ENCODE results near the gene SLCO1A2. TPM values are rescaled to one million over a fixed set of nuclear protein-coding genes. Genes with fewer than 3 reads are reported as not detected.

Gene SLCO1A2
- total and polyA plus RNA-seq, 2 of the 13 experiments (the other 11 are each of a cell fraction or from before 2014, with no cell fraction given) = not detected

- no peak overlapping the region for H3K4me2 ChIP-seq (ENCODE audit: low read depth, low read length)
- H3K4me3 ChIP-seq (replicated peaks in 1 of 3; ENCODE audit: insufficient read depth in 1 of 3, low read depth in 2 of 3, low read length in 3 of 3) = no peak overlapping the region
- DNase-seq (ENCODE audit: low spot score) = no peak
- WGBS (ENCODE audit: low lambda C conversion rate) = 62% methylated on average over 7 of the region's 7 CpGs
- POLR2A ChIA-PET = no interaction called here
- H2AFZ ChIP-seq (ENCODE audit: low read length) = no peak overlapping the region
- TF ChIP-seq KLF16 (CRISPR knock-in tag; IDR thresholded peaks at IDR 0.05) (no peak), ONECUT2 (CRISPR knock-in tag; IDR thresholded peaks at IDR 0.05) (no peak), ZNF513 (CRISPR knock-in tag; conservative IDR thresholded peaks at IDR 0.05) (no peak), MYNN (CRISPR knock-in tag; IDR thresholded peaks at IDR 0.05; ENCODE audit: low read depth) (no peak), ZBTB2 (CRISPR knock-in tag; IDR thresholded peaks at IDR 0.05; ENCODE audit: low read depth) (no peak)
- H3K27me3 ChIP-seq (ENCODE audit: control insufficient read depth in 1 of 2, insufficient read depth in 2 of 2, low read length in 2 of 2) = no peaks in the 10 kb centered on the region
- H3K4me1 ChIP-seq (ENCODE audit: insufficient read depth, low read length) = no peaks in the 10 kb centered on the region
- FAIRE-seq = no peak
- no peaks in the 10 kb centered on the region for H4K20me1 ChIP-seq (ENCODE audit: insufficient read depth, low read length)
- H3K9ac ChIP-seq (ENCODE audit: insufficient read depth, low read depth, low read length) = no peak overlapping the region
- no peak overlapping the region for H3K27ac ChIP-seq (ENCODE audit: extremely low read length, insufficient read depth, low read length)
- H3K9me3 ChIP-seq (ENCODE audit: low read length) = no peaks in the 10 kb centered on the region
- intact Hi-C loops (cut with micrococcal nuclease; ENCODE audit: unreplicated experiment) = no loop called here
- in situ Hi-C loops (cut with HindIII; ENCODE audit: extremely low pct_ligation_motif_present, low pct_unique_long_range_greater_than_20kb) = no loop called here
- H3K36me3 ChIP-seq (replicated peaks in 1 of 2; ENCODE audit: control insufficient read depth in 1 of 2, insufficient read depth in 2 of 2, low read length in 2 of 2) = no peaks in the 10 kb centered on the region
- H3K79me2 ChIP-seq (ENCODE audit: insufficient read depth, low read length) = no peaks in the 10 kb centered on the region
- ATAC-seq = no peak
- CTCF ChIA-PET (ENCODE audit: low intra/inter-chr PET ratio, low total read pairs) = no interaction called here
- BruUV-seq (replicated peaks) = no TSS peak
These were observed 36.2 kb upstream of the SLCO1A2 start for GRCh38 chr12:21370845-21371449.
